TTC549 (cell line): ENCODE data around the gene CCL26.
"Not testable (repeated sequence)": the region's sequence is repeated elsewhere in the genome, so short reads cannot be mapped to it uniquely, and the experiment has no call there.

Source experiments
- FAIRE-seq: peaks from 2 replicates; lab custom pipeline; 2012; peaks lifted over from hg19 to GRCh38; lab: Jason Lieb, UNC

Gene CCL26, protein sequence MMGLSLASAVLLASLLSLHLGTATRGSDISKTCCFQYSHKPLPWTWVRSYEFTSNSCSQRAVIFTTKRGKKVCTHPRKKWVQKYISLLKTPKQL

DNA sequence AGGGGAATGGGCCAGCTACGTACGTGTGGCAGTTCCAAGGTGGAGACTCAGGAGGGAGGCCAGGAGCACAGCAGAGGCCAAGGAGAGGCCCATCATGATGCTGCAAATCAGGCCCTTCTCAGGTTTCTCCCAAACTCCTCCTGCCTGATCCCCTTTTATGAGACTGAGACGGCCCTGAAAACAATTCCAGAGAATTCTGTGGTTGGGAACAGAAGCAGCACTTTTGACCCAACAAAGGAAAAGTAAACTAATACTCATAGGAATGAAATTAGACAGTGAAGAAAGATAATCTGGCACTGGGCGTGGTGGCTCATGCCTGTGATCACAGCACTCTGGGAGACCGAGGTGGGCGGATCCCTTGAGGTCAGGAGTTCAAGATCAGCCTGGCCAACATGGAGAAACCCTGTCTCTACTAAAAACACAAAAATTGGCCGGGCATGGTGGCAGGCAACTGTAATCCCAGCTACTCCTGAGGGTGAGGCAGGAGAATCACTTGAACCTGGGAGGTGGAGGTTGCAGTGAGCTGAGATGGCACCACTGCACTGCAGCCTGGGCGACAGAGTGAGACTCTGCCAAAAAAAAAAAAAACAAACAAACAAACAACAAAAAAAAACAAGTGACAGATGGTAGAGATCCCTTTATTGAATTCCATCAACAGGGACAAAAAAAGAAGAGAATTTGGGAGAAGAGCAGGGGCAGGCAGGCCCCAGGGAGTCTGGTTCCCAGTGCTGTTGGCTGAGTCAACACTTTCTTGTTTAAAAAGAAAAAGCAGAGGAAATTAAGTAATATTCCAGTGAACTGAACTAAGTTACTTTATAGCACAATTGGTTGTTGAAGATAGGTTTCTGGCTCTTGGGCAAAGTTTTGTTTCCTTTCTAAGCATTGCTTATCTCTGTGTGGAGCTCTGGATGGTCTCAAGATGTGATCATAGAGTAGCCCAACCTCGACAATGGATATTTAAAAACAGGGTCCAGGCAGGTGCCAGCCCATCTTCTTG lies at the start of gene CCL26:
Gene CCL26 (minus strand): TSS at position 131 of the 997 bp plus-strand sequence. CDS start 35 bp downstream, at position 96.
- FAIRE-seq = no peak

DNA sequence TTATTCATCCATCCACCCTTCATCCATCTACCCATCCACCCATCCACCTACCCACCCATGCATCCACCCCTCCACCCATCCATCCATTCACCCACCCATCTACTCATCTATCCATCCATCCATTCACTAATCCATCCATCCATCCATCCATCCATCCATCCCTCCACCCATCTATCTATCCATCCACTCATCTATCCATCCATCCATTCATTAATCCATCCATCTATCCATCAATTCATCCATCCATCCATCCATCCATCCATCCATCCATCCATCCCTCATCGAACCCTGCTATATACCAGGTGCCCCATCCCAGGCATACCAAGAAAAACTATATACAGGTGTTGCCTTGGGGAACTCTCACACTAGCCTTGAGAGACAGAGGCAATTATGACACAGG lies 48.7 kb upstream of the CCL26 start:
- no peak for FAIRE-seq

DNA sequence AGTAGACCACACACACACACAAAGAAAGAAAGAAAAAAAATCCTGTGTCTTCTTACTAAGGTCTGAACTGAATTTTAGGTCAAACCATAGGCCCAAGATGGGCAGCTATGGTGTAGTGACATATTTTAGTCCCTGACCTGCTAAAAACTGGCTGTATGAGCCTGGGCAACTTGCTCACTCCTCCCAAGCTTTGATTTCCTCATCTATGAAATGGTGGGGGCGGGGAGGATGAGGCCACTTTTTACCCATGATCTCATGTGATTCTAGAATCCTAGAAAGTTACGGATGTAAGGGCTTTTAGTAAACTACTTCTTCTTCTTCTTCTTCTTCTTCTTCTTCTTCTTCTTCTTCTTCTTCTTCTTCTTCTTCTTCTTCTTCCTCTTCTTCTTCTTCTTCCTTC lies 47.7 kb upstream of the CCL26 start:
- no peak for FAIRE-seq

DNA sequence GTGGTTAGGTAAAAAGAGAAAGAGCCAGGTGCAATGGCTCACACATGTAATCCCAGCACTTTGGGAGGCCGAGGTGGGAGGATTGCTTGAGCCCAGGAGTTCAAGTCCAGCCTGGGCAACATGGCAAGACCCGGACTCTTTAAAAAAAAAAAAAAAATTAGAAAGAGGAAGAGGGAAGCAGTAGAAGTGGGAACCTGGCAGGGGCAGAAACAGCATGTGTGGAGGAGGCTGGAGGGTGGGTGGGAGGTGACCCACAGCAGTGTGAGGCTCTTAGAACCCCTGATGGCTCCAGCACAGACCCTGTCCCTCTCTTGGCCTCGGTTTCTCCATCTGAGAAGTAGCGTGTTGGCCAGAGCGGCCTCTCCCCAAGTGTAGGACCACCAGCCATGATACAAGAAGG lies 46.5 kb upstream of the CCL26 start:
- FAIRE-seq = no peak

DNA sequence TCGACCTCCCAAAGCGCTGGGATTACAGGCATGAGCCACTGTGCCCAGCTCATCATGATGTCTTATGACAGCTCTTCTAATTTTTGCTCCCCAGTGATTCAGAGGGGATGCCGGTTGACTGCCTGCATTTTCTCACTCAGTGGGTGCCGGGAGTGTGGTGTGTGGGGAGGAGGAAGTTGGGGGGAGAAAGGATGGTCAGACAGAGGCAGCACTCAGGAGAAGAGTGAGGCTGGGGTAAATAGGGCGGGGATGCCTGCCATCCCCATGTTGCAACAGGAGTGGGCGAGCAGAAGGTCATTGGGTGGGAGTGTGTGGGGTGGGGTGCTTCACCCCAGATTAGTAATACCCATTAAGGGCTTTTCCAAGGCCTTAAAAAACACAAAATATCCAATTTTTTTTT lies 45.1 kb upstream of the CCL26 start:
- FAIRE-seq = no peak

DNA sequence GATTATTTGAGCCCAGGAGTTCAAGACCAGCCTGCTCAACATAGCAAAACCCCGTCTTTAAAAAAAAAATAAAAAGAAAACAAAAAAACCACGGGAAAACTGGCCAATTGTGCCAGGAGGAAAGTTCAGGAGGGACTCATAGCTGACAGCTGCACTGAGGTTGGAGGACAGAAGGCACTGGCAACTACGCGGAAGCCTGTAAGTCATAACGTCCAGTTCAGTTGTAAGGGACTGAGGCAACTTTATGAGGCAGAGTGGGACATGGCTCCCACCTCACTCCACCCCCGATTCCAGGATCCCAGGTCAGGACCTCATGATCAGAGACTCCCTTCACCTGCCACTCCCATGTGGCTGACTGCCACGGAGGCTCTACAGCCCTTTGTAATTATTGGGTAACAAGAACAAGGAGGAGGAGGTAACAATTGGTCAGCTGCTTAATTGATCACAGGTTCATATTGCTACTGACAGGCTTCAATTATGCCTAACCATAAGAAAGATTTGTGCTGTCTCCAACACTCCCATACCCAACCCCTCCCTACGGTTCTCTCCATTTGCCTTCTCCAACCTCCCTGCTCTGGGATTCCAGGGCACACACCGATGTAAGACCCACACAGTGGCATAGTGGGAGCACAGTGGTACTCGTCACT lies 43.5 kb upstream of the CCL26 start:
- no peak for FAIRE-seq

DNA sequence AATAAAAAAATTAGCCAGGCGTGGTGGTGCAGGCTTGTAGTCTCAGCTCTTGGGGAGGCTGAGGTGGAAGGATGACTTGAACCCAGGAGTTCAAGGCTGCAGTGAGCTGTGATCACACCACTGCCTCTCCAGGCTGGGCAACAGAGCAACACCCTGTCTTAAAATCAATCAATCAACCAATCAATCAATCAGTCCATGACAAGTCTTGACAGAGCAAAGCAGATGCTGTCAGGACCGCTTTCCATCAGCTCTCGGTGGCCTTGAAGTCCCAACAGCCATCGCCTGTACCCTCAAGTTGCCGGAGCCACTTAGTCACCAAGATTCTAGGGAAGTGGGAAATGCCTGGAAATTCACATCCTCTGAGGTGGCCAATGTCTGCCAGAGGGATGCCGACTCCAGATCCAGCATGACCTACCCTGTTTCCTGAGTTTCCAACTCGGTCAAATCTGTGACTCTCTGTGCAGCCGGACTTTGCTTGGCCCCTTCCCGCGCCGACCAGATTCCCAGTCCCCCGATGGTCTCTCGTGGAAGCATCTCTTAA lies 42.5 kb upstream of the CCL26 start:
- no peak for FAIRE-seq

DNA sequence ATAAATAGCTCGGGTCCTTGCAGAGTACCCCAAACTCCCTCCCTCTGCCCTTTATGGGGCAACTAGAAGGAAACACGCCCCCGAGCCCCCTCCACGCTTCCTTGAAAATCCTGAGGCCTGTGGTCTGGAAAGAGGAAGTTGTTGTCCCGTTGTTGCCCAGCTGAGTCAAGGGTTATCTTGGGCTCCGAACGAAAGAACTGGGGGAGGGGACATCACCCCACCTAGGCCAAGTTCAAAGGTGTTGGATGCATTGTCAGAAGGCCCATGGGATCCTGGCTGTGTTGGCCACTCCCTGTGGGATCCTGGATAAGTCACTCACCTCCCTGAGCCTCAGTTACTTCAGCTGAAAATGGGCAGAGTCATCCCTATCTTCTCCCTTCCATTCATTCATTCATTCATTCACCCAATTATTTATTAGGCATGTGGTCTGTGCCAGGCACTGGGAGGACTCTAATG lies 41.8 kb upstream of the CCL26 start, which contains the start of gene CCL24:
Gene CCL24 (minus strand): TSS at position 26 of the 456 bp plus-strand sequence. CDS start 91 bp downstream, outside the sequence.
- no peak for FAIRE-seq

DNA sequence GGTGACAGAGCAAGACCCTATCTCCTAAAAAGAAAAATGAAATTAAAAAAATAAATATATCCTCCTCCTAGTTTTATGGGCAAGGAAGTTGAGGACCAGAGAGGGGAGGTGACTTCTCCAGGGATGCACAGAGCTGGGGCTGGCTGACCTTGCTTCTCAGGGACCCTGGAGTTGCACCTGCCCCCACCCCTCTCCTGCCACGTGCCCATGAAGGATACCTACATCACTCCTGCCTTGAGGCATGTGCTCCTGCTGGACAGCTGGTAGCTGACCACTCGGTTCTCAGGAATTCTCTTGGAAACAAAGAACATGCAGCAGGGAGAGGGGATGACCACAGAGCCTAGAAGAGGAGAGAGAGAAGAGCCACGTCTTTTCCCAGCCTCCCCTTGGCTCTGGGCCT lies 41.1 kb upstream of the CCL26 start:
- FAIRE-seq = no peak

DNA sequence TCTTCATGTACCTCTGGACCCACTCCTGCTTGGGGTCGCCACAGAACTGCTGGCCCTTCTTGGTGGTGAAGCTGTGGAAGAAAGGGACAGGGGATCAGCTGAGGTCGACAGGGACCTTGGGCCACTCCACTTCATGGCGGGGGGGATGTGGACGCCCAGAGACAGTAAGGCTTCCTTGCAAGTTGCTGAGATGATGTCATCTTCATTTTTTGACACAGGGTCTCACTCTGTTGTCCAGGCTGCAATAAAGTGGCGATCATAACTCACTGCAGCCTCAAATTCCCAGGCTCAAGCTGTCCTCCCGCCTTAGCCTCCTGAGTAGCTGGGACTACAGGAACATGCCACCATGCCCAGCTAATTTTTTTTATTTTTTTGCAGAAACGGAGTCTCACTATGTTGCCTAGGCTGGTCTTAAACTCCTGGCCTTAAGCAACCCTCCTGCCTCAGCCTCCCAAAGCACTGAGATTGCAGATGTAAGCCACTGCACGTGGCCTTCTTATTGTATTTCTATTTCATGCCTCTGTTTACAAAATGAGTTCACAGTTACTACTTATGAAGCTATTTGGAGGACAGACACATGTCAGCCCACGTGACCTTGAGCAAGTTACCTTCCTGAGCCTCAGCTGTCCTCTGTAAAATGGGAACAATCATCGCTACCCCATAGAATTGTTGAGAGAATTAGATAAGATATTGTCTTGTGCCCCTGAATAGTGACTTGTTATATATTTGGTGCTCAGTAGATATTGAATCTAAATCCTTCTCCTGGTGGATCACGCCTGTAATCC lies 40.1 kb upstream of the CCL26 start:
- FAIRE-seq = no peak

DNA sequence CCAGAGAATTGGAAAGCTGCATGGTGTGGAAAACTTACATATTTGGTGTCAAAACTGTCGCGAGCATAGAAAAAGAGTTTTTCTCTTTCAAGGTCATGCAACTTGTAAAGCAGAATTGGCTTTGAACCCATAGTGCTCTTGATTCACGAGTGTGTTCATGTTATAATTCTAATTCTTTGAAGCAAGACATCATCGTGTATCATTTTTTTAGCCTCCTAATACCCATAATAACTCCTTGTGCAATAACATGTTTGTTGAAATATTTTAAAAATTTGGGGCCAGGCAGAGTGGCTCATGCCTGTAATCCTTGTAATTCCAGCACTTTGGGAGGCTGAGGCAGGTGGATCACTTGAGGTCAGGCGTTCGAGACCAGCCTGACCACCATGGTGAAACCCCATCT lies 37.4 kb upstream of the CCL26 start:
- FAIRE-seq = no peak

DNA sequence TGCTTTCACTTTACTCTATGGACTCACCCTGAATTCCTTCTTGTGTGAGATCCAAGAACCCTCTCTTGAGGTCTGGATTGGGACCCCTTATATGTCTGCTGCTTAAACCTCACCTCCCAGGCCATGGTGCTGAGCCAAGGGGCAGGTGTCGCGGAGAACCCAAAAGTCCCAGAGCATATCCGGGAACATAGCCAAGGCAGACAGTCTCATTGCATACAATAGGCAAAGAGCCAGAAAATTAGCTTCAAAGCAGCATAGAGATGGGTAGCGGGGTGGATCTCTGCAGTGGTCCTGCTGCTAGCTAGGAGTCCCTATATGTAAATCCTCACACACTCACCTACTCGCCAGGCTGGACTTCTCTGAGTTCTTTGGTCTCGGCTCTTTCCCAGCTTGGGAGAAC lies 36.1 kb upstream of the CCL26 start:
- no peak for FAIRE-seq

DNA sequence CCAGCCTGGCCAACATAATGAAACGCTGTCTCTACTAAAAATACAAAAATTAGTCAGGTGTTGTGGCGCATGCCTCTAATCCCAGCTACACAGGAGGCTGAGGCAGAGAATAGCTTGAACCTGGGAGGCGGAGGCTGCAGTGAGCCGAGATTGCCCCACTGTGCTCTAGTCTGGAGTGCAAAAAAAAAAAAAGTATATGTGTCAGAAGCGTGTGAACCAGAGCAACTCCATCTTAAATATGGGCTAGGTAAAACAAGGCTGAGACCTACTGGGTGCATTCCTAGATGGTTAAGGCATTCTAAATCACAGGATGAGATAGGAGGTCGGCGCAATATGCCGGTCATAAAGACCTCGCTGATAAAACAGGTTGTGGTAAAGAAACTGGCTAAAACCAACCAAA lies 35.4 kb upstream of the CCL26 start:
- FAIRE-seq = no peak

DNA sequence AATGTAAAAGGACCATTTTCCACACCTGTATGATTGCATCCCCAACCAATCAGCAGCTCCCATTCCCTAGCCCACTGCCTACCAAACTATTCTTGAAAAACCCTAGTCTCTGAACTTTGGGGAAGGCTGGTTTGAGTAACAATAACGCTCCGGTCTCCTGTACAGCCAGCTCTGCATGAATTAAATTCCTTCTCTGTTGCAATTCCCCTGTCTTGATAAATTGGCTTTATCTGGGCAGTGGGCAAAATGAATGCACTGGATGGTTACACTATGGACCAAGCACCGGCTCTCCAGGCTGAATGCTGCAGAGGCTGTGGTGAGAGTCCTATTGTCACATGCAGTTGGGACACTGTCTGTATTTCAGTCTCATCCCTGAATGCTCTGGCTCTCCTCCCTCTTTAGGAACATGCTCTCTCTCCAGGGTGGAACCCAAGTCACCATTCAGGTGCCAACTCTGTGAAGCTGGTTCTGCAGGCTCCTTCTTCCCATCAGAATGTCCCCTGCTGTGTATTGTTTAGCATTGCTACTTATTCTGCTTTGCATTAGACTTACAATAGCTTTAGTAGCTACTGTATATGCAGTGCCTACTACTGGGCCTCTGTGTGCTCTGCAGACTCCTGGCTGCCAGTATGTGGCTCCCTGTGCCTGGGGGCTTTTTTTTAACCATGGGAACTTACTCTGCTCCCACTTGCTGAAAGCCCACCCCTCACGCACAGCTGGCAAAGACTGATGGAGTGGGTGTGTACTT lies 34.7 kb upstream of the CCL26 start:
- FAIRE-seq = no peak

DNA sequence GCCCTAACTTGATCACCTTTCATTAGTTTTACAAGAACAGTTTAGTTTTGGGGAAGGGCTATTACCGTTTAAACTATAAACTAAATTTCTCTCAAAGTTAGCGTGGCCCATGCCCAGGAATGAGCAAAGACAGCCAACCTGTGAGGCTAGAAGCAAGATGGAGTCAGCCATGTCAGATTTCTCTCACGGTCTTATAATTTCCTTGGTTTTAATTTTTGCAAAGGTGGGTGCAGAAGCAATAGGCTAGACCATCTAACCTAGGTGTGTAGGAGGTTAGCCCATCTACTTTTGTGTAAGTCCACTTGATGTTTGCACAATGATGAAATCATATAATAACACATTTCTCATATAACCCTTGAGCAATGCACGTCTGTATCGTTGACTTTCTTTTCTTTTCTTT lies 32.7 kb upstream of the CCL26 start:
- no peak for FAIRE-seq

DNA sequence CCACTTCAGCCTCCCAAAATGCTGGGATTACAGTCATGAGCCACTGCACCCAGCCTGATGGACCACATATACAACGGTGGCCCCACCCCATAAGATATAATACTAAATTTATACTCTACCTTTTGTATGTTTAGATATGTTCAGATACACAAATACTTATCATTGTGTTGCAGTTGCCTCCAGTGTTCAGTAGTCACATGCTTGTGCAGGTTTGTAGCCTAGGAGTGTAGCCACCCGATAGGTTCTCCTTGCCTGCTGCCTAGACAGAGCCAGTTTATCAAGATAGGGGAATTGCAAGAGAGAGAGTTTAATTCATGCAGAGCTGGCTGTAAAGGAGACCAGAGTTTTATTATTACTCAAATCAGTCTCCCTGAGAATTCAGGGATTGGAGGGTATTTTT lies 32.0 kb upstream of the CCL26 start:
- no peak for FAIRE-seq

DNA sequence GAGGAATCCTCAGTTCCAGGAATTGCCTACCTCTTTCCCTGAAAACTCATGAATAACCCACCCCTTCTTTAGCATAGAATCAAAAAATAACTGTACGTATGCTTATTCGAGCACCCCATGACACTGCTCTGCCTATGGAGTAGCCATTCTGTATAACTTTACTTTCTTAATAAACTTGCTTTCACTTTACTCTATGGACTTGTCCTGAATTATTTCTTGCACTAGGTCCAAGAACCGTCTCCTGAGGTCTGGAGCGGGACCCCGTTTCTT lies 30.5 kb upstream of the CCL26 start:
- FAIRE-seq = no peak

DNA sequence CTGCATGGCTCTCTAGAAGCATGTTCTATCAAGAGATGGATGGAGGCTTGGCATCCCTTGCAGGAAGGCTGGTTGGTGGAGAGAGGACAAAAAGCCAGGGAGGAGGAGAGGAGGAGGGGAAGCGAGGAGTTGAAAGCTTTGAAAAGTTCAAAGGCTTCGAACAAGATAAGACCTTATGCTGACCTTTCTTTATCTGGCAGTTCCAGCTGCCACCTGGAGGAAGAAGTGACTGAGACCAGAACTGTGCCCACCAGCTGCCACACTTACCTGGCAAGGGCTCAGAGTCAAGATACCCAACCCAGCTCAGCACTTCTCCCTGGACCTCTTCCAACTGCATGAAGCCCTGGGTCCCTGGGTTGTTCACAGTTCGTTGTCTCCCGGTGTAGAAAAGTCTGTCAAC lies 26.8 kb upstream of the CCL26 start:
- no peak for FAIRE-seq

DNA sequence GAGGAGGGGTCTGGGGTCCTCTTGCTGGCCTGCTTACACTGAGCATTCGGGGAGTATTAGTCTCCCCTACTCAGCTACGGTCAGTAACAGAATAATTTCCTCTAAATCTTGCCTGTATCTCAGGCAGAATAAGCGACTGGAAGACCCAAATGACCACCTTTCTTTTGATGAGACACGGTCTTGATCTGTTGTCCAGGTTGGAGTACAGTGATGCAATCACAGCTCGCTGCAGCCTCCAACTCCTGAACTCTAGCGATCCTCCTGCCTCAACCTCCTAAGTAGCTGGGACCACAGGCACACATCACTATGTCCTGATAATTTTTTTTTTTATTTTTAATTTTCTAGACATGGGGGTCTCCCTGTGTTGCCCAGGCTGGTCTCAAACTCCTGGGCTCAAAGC lies 24.4 kb upstream of the CCL26 start:
- no peak for FAIRE-seq

DNA sequence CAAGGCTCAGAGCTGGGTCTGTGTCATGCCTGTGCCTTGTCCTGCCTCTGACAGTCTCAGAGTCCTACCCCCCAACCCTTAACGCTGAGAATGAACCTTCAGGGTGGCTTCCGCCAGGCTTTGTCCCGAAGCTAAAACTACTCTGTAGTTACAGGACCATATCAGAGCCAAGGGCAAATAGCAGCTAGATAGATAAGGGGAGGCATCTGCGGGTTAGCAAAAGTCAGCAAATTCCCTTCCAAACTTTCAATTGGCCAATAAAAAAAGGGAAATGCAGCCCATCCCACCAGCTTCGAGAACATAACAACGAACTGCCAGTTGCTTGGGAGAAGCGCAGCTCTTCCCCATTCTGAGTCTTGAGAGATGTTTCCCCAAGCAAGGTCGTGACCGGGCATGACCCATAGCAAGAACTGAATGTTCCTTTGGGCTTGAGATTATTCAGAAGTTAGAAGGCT lies 23.8 kb upstream of the CCL26 start:
- no peak for FAIRE-seq

DNA sequence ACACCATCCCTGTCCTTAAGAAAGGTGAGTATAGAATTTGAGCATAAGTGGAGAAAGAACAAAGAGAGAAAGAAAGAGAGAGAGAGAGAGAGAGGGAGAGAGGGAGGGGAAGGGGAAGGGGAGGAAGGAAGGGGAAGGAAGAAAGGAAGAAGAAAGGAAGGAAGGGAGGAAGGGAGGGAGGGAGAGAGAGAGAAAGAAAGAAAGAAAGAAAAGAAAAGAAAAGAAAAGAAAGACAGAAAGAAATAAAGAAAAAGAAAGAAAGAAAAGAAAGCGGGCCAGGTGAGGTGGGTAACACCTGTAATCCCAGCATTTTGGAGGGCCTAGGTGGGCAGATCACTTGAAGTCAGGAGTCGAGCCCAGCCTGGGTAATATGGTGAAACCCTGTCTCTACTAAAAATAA lies 21.7 kb upstream of the CCL26 start:
- FAIRE-seq = no peak

DNA sequence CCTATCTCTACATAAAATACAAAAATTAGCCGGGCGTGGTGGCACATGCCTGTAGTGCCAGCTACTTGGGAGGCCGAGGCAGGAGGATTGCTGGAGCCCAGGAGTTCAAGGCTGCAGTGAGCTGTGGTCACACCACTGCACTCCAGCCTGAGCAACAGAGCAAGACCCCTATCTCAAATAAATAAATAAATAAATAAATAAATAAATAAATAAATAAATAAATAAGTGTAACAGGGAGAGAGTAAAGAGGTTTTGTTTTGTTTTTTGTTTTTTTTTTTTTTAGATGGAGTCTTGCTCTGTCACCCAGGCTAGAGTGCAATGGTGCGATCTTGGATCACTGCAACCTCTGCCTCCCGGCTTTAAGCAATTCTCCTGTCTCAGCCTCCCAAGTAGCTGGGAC lies 20.6 kb upstream of the CCL26 start:
- not testable (repeated sequence) for FAIRE-seq
